Keratinocyte (primary cell): ENCODE data around the gene ANKZF1.
"Not testable (repeated sequence)": the region's sequence is repeated elsewhere in the genome, so short reads cannot be mapped to it uniquely, and the experiment has no call there.

ENCODE experiments used
- EZH2 ChIP-seq: IDR thresholded peaks from one replicate; pipeline ENCODE4 v1.6.1; 2012; ENCODE audit warnings: inconsistent platforms, mild to moderate bottlenecking, low read length, moderate library complexity
- TF ChIP-seq, protein P1 (sequence below), 3 experiments: IDR thresholded peaks in 1 of 3; conservative IDR thresholded peaks in 1 of 3; optimal IDR thresholded peaks in 1 of 3; 2 replicates in 2 of 3; 3 replicates in 1 of 3; pipeline versions ENCODE3 to v1.5.1; 2011; ENCODE audit warnings: low read length in 3 of 3, mild to moderate bottlenecking in 3 of 3, moderate library complexity in 2 of 3, control low read depth in 1 of 3, inconsistent platforms in 1 of 3; ENCODE audit not compliant: insufficient read depth in 2 of 3; ENCODE audit errors: extremely low read depth in 1 of 3

DNA sequence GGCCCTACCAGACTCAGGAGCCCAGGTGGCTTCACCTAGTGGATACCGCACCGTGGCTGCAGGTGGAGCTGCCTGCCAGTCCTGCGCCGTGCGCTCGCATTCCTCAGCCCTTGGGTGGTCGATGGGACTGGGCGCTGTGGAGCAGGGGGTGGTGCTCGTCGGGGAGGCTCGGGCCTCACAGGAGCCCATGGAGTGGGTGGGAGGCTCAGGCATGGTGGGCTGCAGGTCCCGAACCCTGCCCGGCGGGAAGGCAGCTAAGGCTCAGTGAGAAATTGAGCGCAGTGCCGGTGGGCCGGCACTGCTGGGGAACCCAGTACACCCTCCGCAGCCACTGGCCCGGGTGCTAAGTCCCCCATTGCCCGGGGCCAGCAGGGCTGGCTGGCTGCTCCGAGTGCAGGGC is 28.3 kb upstream of the ANKZF1 start:
- TF ChIP-seq, protein P1, sequence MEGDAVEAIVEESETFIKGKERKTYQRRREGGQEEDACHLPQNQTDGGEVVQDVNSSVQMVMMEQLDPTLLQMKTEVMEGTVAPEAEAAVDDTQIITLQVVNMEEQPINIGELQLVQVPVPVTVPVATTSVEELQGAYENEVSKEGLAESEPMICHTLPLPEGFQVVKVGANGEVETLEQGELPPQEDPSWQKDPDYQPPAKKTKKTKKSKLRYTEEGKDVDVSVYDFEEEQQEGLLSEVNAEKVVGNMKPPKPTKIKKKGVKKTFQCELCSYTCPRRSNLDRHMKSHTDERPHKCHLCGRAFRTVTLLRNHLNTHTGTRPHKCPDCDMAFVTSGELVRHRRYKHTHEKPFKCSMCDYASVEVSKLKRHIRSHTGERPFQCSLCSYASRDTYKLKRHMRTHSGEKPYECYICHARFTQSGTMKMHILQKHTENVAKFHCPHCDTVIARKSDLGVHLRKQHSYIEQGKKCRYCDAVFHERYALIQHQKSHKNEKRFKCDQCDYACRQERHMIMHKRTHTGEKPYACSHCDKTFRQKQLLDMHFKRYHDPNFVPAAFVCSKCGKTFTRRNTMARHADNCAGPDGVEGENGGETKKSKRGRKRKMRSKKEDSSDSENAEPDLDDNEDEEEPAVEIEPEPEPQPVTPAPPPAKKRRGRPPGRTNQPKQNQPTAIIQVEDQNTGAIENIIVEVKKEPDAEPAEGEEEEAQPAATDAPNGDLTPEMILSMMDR (optimal IDR thresholded peaks at IDR 0.05 in 1 of 3, IDR thresholded peaks at IDR 0.05 in 1 of 3, conservative IDR thresholded peaks at IDR 0.05 in 1 of 3; ENCODE audit: extremely low read depth in 1 of 3, insufficient read depth in 2 of 3, low read length in 3 of 3), result not testable (repeated sequence)
- not testable (repeated sequence) for TF ChIP-seq EZH2
